LNCaP clone FGC (cell line): Measurements from ENCODE around the gene NFIA.

Experiments used
- DNase-seq: peaks from one replicate; pipeline ENCODE4 v3.0.0-alpha.2; 2011; ENCODE audit warnings: low read depth
- H3K4me3 ChIP-seq: 2 replicates; pipeline ENCODE4 v1.5.1; 2011; ENCODE audit warnings: mild to moderate bottlenecking, low read depth, low read length, control low read depth
- TF ChIP-seq, protein P1 (sequence below): IDR thresholded peaks from 2 replicates; pipeline ENCODE4 v1.5.1; 2012; ENCODE audit warnings: mild to moderate bottlenecking; ENCODE audit not compliant: control insufficient read depth, insufficient read depth; ENCODE audit errors: extremely low read depth

The NFIA gene

GRCh38 chr1:61092642-61093041 lies 10.3 kb downstream of the NFIA start:
- TF ChIP-seq, protein P1, sequence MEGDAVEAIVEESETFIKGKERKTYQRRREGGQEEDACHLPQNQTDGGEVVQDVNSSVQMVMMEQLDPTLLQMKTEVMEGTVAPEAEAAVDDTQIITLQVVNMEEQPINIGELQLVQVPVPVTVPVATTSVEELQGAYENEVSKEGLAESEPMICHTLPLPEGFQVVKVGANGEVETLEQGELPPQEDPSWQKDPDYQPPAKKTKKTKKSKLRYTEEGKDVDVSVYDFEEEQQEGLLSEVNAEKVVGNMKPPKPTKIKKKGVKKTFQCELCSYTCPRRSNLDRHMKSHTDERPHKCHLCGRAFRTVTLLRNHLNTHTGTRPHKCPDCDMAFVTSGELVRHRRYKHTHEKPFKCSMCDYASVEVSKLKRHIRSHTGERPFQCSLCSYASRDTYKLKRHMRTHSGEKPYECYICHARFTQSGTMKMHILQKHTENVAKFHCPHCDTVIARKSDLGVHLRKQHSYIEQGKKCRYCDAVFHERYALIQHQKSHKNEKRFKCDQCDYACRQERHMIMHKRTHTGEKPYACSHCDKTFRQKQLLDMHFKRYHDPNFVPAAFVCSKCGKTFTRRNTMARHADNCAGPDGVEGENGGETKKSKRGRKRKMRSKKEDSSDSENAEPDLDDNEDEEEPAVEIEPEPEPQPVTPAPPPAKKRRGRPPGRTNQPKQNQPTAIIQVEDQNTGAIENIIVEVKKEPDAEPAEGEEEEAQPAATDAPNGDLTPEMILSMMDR: no peak
- no peak for DNase-seq
- no peak overlapping the region for H3K4me3 ChIP-seq

GRCh38 chr1:61093525-61094137 lies 11.3 kb downstream of the NFIA start:
- TF ChIP-seq, protein P1: no peak
- no peak overlapping the region for H3K4me3 ChIP-seq
- no peak for DNase-seq

- H3K4me3 ChIP-seq: no peak overlapping the region
- TF ChIP-seq, protein P1: no peak
- DNase-seq: no peak
Measured at GRCh38 chr1:61094677-61095469, 12.5 kb downstream of the NFIA start.

DNA sequence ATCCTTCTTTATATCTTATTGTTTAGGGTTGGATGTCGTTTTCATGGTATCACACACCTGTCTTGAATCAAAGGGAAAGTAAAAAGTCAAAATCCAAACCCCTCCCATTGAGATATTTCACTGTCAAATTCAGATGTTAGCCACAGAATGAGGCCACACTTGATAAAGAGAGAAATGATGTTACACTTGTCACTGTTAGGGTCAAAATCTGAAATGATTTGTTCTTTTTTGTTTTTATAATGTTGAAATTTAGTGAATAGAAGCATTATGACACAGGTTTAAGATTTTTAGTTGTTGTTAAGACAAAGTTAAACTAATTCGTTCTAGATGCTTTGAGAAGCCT lies 13.1 kb downstream of the NFIA start:
- H3K4me3 ChIP-seq: no peak overlapping the region
- no peak for DNase-seq
- TF ChIP-seq, protein P1: no peak

- H3K4me3 ChIP-seq: no peak overlapping the region
- no peak for DNase-seq
- TF ChIP-seq, protein P1: no peak
Measured at GRCh38 chr1:61097317-61097716, 15.0 kb downstream of the NFIA start.

DNA sequence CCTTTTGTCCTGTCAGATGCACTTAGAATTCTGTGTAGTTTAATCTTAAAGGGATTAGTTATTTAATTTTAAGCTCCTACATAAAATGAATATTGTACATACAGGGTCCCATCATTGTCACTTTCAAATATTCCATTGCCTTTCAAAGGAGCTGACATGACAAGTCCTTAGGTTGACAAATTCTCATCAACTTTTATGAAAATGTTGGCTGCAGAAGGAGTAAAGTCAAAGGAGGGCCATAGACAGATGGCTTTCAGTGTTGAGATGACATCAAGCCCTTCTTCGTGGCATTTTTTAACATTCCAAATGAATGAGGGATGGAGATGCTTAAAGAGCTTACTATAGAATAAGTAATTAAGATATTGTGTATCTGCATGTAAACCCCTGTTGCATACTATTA lies 15.4 kb downstream of the NFIA start:
- DNase-seq: no peak
- H3K4me3 ChIP-seq: no peak overlapping the region
- TF ChIP-seq, protein P1: no peak
